ENCODE measurements around the gene KLK6. TPM values are rescaled to one million over a fixed set of nuclear protein-coding genes. Genes with fewer than 3 reads are reported as not detected.

KLK6 gene
- total RNA-seq, 1 donor from 2014 or later, result not detected

- no peaks in the 10 kb centered on the region for H3K36me3 Mint-ChIP-seq (ENCODE audit: low read depth)
- no peaks in the 10 kb centered on the region for H3K9me3 Mint-ChIP-seq (ENCODE audit: low read depth)
- peaks cover 6% of the 10 kb centered on the region for H3K4me1 Mint-ChIP-seq (ENCODE audit: low read depth)
- no peak for DNase-seq (ENCODE audit: low spot score)
- H3K27me3 Mint-ChIP-seq (ENCODE audit: low read depth), result peaks cover 50% of the 10 kb centered on the region
- no peak for TF ChIP-seq CTCF (IDR thresholded peaks at IDR 0.05)
- H3K27ac Mint-ChIP-seq (ENCODE audit: unreplicated experiment), result no peak overlapping the region
- H3K4me3 Mint-ChIP-seq (ENCODE audit: unreplicated experiment), result no peak overlapping the region
Measured at GRCh38 chr19:51012661-51013190, 43.3 kb upstream of the KLK6 start.

- no peak for TF ChIP-seq CTCF (IDR thresholded peaks at IDR 0.05)
- Mint-ChIP-seq H3K4me1 (ENCODE audit: low read depth) (no peaks in the 10 kb centered on the region), H3K27ac (ENCODE audit: unreplicated experiment) (no peak overlapping the region), H3K27me3 (ENCODE audit: low read depth) (peaks cover 36% of the 10 kb centered on the region), H3K9me3 (ENCODE audit: low read depth) (no peaks in the 10 kb centered on the region), H3K4me3 (ENCODE audit: unreplicated experiment) (no peak overlapping the region), H3K36me3 (ENCODE audit: low read depth) (no peaks in the 10 kb centered on the region)
- no peak for DNase-seq (ENCODE audit: low spot score)
Measured at GRCh38 chr19:51010066-51010795, 40.8 kb upstream of the KLK6 start.

DNA sequence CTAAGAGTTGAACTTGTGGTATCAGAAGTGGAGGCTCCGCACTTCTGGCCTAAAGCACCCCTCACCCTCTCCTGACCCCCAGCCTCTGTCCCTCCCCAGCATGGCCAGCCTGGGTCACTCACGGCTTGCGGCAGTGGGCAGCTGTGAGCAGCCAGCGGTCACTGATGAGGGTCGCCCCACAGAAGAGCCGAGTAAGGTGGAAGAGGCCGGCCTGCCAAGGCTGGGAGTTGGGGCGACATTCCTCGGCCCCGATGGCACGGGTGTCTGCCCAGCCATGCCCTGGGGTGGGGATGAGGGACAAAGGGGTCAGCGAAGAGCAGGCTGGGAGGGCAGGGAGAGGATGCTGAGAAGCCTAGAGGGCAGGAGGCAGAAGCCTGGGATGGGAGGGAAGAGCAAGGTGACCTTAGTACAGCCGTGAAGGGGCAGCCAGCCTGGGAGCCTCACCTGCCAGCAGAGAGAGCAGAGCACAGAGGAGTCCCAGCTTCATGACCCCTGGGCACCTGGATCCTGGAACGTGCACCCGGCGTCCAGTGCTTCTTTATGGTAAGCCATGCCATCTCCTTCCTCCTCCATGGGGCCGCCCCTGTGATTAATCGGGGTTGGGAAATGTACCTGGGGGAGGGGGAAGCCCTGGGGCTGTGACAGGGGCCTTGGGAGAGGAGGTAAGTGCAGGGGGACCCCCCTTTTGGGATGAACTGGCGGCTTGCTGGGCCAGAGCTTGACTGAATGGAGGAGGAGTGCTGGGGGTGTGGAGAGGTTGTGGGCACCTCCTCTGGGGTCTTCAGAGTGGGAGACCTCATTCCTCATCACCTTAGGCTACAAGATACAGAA, 39.9 kb upstream of the KLK6 start:
- H3K4me3 Mint-ChIP-seq (ENCODE audit: unreplicated experiment), result no peak overlapping the region
- peaks cover 30% of the 10 kb centered on the region for H3K27me3 Mint-ChIP-seq (ENCODE audit: low read depth)
- no peak overlapping the region for H3K27ac Mint-ChIP-seq (ENCODE audit: unreplicated experiment)
- H3K4me1 Mint-ChIP-seq (ENCODE audit: low read depth), result no peaks in the 10 kb centered on the region
- no peak for TF ChIP-seq CTCF (IDR thresholded peaks at IDR 0.05)
- no peaks in the 10 kb centered on the region for H3K9me3 Mint-ChIP-seq (ENCODE audit: low read depth)
- no peak for DNase-seq (ENCODE audit: low spot score)
- H3K36me3 Mint-ChIP-seq (ENCODE audit: low read depth), result no peaks in the 10 kb centered on the region

DNA sequence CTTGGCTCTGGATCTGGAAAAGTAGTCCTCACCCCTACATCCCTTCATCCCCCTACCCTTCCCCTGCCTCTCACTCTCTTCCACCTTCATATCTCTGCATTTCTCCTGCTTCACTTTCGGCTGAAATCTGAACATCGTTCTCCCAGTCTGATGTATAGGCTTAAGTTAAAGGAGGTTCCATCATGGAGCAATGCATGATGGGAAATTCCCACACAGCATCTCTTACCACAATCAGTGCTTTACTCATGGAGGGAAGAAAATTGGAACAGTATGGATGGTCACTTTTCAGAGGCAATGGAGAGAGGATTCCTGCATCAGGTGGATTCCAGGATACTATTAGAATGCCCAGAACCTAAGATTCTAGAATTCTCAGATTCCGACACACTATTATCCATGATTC, 38.1 kb upstream of the KLK6 start:
- Mint-ChIP-seq H3K27ac (ENCODE audit: unreplicated experiment) (no peak overlapping the region), H3K4me3 (ENCODE audit: unreplicated experiment) (no peak overlapping the region), H3K36me3 (ENCODE audit: low read depth) (no peaks in the 10 kb centered on the region), H3K27me3 (ENCODE audit: low read depth) (peaks cover 28% of the 10 kb centered on the region), H3K9me3 (ENCODE audit: low read depth) (no peaks in the 10 kb centered on the region), H3K4me1 (ENCODE audit: low read depth) (no peaks in the 10 kb centered on the region)
- DNase-seq (ENCODE audit: low spot score), result no peak
- TF ChIP-seq CTCF (IDR thresholded peaks at IDR 0.05), result no peak

DNA sequence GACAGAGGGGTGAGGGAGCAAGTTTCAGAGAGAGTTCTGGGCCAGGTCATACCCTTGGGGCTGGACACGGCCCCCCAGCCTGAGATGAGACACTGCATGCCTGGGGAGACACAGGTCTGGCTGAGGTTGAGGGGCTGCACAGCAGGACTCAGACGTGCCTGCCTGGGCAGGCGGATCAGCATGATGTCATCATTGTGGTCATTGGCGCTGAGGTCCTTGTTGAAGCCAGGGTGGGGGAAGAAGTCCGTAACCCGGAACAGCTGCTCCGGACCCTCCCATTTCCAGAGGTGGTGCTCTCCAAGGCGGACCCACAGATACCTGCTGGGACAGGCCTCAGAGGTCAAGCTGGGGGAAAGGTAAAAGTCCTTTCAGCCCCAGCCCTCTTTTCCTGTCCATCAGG, 37.0 kb upstream of the KLK6 start:
- peaks cover 31% of the 10 kb centered on the region for H3K27me3 Mint-ChIP-seq (ENCODE audit: low read depth)
- no peaks in the 10 kb centered on the region for H3K4me1 Mint-ChIP-seq (ENCODE audit: low read depth)
- no peak for DNase-seq (ENCODE audit: low spot score)
- no peak overlapping the region for H3K4me3 Mint-ChIP-seq (ENCODE audit: unreplicated experiment)
- H3K27ac Mint-ChIP-seq (ENCODE audit: unreplicated experiment), result no peak overlapping the region
- H3K36me3 Mint-ChIP-seq (ENCODE audit: low read depth), result no peaks in the 10 kb centered on the region
- no peaks in the 10 kb centered on the region for H3K9me3 Mint-ChIP-seq (ENCODE audit: low read depth)
- TF ChIP-seq CTCF (IDR thresholded peaks at IDR 0.05), result no peak
